GM21515 (cell line): ENCODE data around the gene SLC29A1.

Experiments
- ATAC-seq: cut with Tn5 transposase; IDR thresholded peaks from one replicate; pipeline ENCODE4 v1.9.1; 2021; ENCODE audit not compliant: unreplicated experiment

The SLC29A1 gene

GRCh38 chr6:44277763-44278162 lies 54.4 kb downstream of the SLC29A1 start:
- ATAC-seq, result no peak

- ATAC-seq, result no peak
Measured at GRCh38 chr6:44278315-44278714, 54.9 kb downstream of the SLC29A1 start.

GRCh38 chr6:44278774-44279697 lies 55.6 kb downstream of the SLC29A1 start:
- no peak for ATAC-seq
